Activated T-cell treated with anti-CD3 and anti-CD28 coated beads, Interleukin-2, amount 50 U/mL, for 1 hour (primary cell): Measurements from ENCODE around the gene AP1AR.
"Not testable (repeated sequence)": the region's sequence is repeated elsewhere in the genome, so short reads cannot be mapped to it uniquely, and the experiment has no call there.

ENCODE experiments used
- DNase-seq: peaks from one replicate; pipeline ENCODE4 v3.0.0-alpha.2; 2020

The AP1AR gene

GRCh38 chr4:112231779-112232713, at the start of gene AP1AR:
TSS of gene AP1AR (plus strand) at chr4:112231787. CDS start at chr4:112232092, 305 bp downstream.
- peak; percentile 84 for DNase-seq

GRCh38 chr4:112182604-112183003, 49.0 kb upstream of the AP1AR start:
- DNase-seq = no peak

GRCh38 chr4:112183252-112183651, 48.3 kb upstream of the AP1AR start:
- no peak for DNase-seq

GRCh38 chr4:112184438-112184837, 47.1 kb upstream of the AP1AR start:
- no peak for DNase-seq

- DNase-seq = no peak
Measured at GRCh38 chr4:112185334-112185733, 46.3 kb upstream of the AP1AR start.

- DNase-seq = no peak
Measured at GRCh38 chr4:112185740-112186670, 45.6 kb upstream of the AP1AR start.

GRCh38 chr4:112189754-112190153, 41.8 kb upstream of the AP1AR start:
- DNase-seq = no peak

- DNase-seq = no peak
Measured at GRCh38 chr4:112190684-112191083, 40.9 kb upstream of the AP1AR start.

- DNase-seq = no peak
Measured at GRCh38 chr4:112196461-112196860, 35.1 kb upstream of the AP1AR start.

- no peak for DNase-seq
Measured at GRCh38 chr4:112199041-112199440, 32.5 kb upstream of the AP1AR start.

GRCh38 chr4:112201915-112202505, 29.6 kb upstream of the AP1AR start:
- no peak for DNase-seq

- DNase-seq = no peak
Measured at GRCh38 chr4:112203593-112203992, 28.0 kb upstream of the AP1AR start.

- no peak for DNase-seq
Measured at GRCh38 chr4:112206431-112206830, 25.2 kb upstream of the AP1AR start.

GRCh38 chr4:112208137-112209095, 23.2 kb upstream of the AP1AR start:
- DNase-seq = not testable (repeated sequence)

GRCh38 chr4:112210777-112211176, 20.8 kb upstream of the AP1AR start:
- no peak for DNase-seq

GRCh38 chr4:112213091-112213490, 18.5 kb upstream of the AP1AR start:
- no peak for DNase-seq

- DNase-seq = no peak
Measured at GRCh38 chr4:112213856-112214255, 17.7 kb upstream of the AP1AR start.

- DNase-seq = no peak
Measured at GRCh38 chr4:112214390-112215264, 17.0 kb upstream of the AP1AR start.

- no peak for DNase-seq
Measured at GRCh38 chr4:112219826-112220366, 11.7 kb upstream of the AP1AR start.

GRCh38 chr4:112222219-112222955, 9.2 kb upstream of the AP1AR start:
- no peak for DNase-seq
